CD4-positive, CD25-positive, alpha-beta regulatory T cell (primary cell): ENCODE results near the gene FAM76A. TPM values are rescaled to one million over a fixed set of nuclear protein-coding genes. Genes with fewer than 3 reads are reported as not detected.

Source experiments
- ATAC-seq, 2 donors: fragments of 150-1000 bp; cut with Tn5 transposase; one replicate each; pipeline ENCODE4 v1.10.0; 2021; ENCODE audit warnings: low read depth in 2 of 2, moderate number of reproducible peaks in 2 of 2, moderate library complexity in 1 of 2
- DNase-seq, 3 donors: peaks; one replicate each; pipeline versions ENCODE4 v3.0.0 to v3.0.0-alpha.2; 2012 to 2022; ENCODE audit warnings: mixed read lengths in 1 of 3
- H3K27ac ChIP-seq: one replicate; pipeline ENCODE4 v1.7.0; 2013; ENCODE audit warnings: mild to moderate bottlenecking, low read length; ENCODE audit not compliant: insufficient read depth, poor library complexity, severe bottlenecking
- H3K27me3 ChIP-seq: one replicate; pipeline ENCODE4 v1.7.0; 2013; ENCODE audit warnings: low read length; ENCODE audit not compliant: control insufficient read depth, insufficient read depth
- H3K36me3 ChIP-seq: one replicate; pipeline ENCODE4 v1.7.0; 2013; ENCODE audit warnings: mild to moderate bottlenecking, low read length, moderate library complexity; ENCODE audit not compliant: control insufficient read depth, insufficient read depth
- H3K4me1 ChIP-seq: 2 replicates; pipeline ENCODE4 v1.7.0; 2013; ENCODE audit warnings: mild to moderate bottlenecking, low read length; ENCODE audit not compliant: insufficient read depth, control insufficient read depth, poor library complexity, severe bottlenecking
- H3K4me3 ChIP-seq: one replicate; pipeline ENCODE4 v1.7.0; 2013; ENCODE audit warnings: low read depth, mild to moderate bottlenecking, low read length, moderate library complexity
- H3K9me3 ChIP-seq, 2 experiments: 1 replicate in 1 of 2; 2 replicates in 1 of 2; pipeline ENCODE4 v1.7.0; 2013; ENCODE audit warnings: low read length in 2 of 2, mild to moderate bottlenecking in 1 of 2, moderate library complexity in 1 of 2; ENCODE audit not compliant: control insufficient read depth in 2 of 2
- H3K27ac Mint-ChIP-seq, 3 donors: one replicate each; pipeline ENCODE4 v1.8.0; 2020 to 2022; ENCODE audit warnings: mild to moderate bottlenecking in 3 of 3, mixed read lengths in 3 of 3, moderate library complexity in 2 of 3
- H3K27me3 Mint-ChIP-seq: one replicate; pipeline ENCODE4 v1.8.0; 2022; ENCODE audit warnings: mild to moderate bottlenecking, mixed read lengths
- H3K36me3 Mint-ChIP-seq: one replicate; pipeline ENCODE4 v1.8.0; 2020; ENCODE audit warnings: mixed read lengths
- H3K4me1 Mint-ChIP-seq, 4 donors: one replicate each; pipeline ENCODE4 v1.8.0; 2020 to 2022; ENCODE audit warnings: mixed read lengths in 4 of 4, mild to moderate bottlenecking in 1 of 4
- H3K4me3 Mint-ChIP-seq, 4 donors: one replicate each; pipeline ENCODE4 v1.8.0; 2020 to 2022; ENCODE audit warnings: mild to moderate bottlenecking in 4 of 4, mixed read lengths in 4 of 4, moderate library complexity in 3 of 4
- H3K9me3 Mint-ChIP-seq, 7 donors: one replicate each; pipeline ENCODE4 v1.8.0; 2020 to 2022; ENCODE audit warnings: mixed read lengths in 7 of 7, mild to moderate bottlenecking in 3 of 7, moderate library complexity in 2 of 7
- polyA plus RNA-seq, 4 donors: library from polyadenylated mRNA; unstranded; fragments of 300-500 nt; fragmentation: Illumina TruSeq; gene quantifications; one replicate each; pipeline ENCODE4 v1.2.3, GENCODE V29; 2021
- total RNA-seq: library from RNA; stranded (reverse); gene quantifications from one replicate; pipeline ENCODE4 v1.2.3, GENCODE V29; 2022

Gene FAM76A
- total and polyA plus RNA-seq, 5 donors from 2014 or later: 6.9 to 18.7 (median 10.9) TPM

DNA sequence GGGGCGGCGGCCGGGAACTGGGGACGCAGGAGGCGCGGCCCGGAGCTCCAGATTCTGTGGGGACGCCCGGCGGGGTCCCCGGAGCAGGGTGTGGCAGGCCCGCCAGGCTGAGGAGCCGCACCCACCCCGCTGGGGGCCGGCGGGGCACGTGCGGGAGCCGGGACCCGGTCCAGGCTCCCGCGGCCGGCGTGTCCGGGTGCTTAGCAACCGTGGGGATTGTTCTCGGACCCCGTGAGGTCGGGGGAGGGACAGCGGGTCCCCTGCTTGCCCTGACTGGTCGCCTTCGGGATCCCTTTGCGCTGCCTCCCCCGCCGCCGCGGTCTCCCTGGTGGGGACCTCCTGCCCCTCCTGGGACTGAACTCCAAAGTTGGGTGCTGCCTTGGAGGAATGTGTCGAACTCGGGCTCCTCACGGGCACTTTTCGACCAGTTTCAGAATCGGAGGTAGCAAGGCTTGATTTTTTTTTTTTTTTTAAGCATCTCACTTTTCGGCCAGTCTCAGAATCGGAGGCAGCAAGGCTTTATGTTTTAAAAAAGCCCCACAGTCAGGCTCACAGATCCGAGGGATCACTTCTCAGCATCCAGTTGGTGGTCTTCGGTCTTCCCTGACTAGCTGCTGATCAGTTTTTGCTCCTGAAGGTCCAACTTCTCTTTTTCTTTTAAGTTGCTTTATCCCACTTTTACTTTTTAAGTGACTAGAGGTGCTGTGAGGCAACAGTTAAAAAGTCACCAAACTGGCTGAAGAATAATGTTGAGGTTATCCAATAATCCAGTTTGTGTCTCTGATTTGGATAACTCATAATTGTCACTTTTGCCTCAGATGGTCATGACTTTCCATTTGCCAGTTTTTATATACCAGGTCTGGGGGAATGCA is 648 bp downstream of the FAM76A start:
- Histone ChIP-seq H3K36me3 (peaks cover 8% of the 10 kb centered on the region), H3K4me3 (peak overlapping the region; percentile 83), H3K4me1 (peaks cover 21% of the 10 kb centered on the region), H3K27me3 (no peaks in the 10 kb centered on the region), H3K9me3 (no peaks in the 10 kb centered on the region), H3K27ac (peak overlapping the region; percentile 88)
- Mint-ChIP-seq H3K36me3 (peaks cover 8% of the 10 kb centered on the region), H3K27me3 (peaks cover 5% of the 10 kb centered on the region), H3K4me3 (peak overlapping the region; percentile 84 to 95 (median 90)), H3K4me1 (peaks cover 6 to 29% (median 20%) of the 10 kb centered on the region in 4 donors), H3K9me3 (no peaks in the 10 kb centered on the region), H3K27ac (peak overlapping the region in 2 of 3 donors; percentile 78 to 88)
- DNase-seq (peak in 1 of 3 donors; percentile 47), ATAC-seq (no peak)

DNA sequence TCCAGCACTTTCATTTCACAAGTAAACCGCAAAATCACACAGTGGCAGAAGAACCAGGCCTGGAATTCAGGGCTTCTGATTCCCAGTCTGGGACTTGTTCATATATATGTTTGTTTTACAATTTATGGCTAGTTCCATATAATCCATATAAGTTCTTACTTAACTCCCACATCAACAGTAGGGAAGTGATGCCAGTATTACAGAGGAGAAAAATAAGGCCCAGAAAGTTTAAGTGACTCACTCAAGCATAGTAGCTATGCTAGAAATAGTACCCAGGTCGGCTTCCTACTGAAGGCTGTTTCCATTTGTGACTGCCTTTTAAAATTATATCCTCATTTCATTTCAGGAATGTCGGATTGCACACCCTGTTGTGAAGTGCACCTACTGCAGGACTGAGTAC is 1.4 kb downstream of the FAM76A start:
- Mint-ChIP-seq H3K4me3 (peak overlapping the region; percentile 1 to 92 (median 86)), H3K27ac (peak overlapping the region in 1 of 3 donors; percentile 88), H3K4me1 (peaks cover 6 to 29% (median 20%) of the 10 kb centered on the region in 4 donors), H3K36me3 (peaks cover 8% of the 10 kb centered on the region), H3K9me3 (no peaks in the 10 kb centered on the region), H3K27me3 (peaks cover 5% of the 10 kb centered on the region)
- peak overlapping the region; percentile 88 for H3K27ac ChIP-seq
- peaks cover 8% of the 10 kb centered on the region for H3K36me3 ChIP-seq
- DNase-seq: no peak
- H3K4me3 ChIP-seq: peak overlapping the region; percentile 83
- H3K27me3 ChIP-seq: no peaks in the 10 kb centered on the region
- peaks cover 21% of the 10 kb centered on the region for H3K4me1 ChIP-seq
- H3K9me3 ChIP-seq: no peaks in the 10 kb centered on the region
- ATAC-seq: no peak

DNA sequence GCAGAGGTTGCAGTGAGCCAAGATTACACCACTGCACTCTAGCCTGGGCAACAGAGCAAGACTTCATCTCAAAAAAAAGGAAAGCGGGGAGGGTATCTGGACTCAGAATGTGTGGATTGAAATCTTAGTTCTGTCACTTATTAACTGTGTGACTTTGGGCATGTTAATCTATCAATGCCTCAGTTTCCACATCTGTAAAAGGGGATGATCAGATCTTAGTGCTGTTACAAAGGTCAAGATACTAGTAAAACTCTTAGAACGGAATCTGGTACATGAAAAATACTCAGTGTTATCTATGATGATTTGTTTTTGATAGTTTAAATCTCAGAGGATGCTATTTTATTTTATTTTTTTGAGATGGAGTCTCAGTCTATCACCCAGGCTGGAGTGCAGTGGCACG is 10.5 kb downstream of the FAM76A start:
- H3K4me3 ChIP-seq: no peak overlapping the region
- H3K36me3 Mint-ChIP-seq: peaks cover 28% of the 10 kb centered on the region
- H3K4me1 Mint-ChIP-seq: peaks cover 0 to 4% (median 0%) of the 10 kb centered on the region in 4 donors
- H3K27me3 ChIP-seq: no peaks in the 10 kb centered on the region
- H3K36me3 ChIP-seq: peaks cover 53% of the 10 kb centered on the region
- DNase-seq (no peak), ATAC-seq (no peak)
- H3K9me3 ChIP-seq: no peaks in the 10 kb centered on the region
- no peaks in the 10 kb centered on the region for H3K4me1 ChIP-seq
- H3K27me3 Mint-ChIP-seq: no peaks in the 10 kb centered on the region
- no peak overlapping the region for H3K4me3 Mint-ChIP-seq
- H3K27ac Mint-ChIP-seq: no peak overlapping the region
- no peak overlapping the region for H3K27ac ChIP-seq
- peaks cover 0 to 1% (median 0%) of the 10 kb centered on the region in 7 donors for H3K9me3 Mint-ChIP-seq

DNA sequence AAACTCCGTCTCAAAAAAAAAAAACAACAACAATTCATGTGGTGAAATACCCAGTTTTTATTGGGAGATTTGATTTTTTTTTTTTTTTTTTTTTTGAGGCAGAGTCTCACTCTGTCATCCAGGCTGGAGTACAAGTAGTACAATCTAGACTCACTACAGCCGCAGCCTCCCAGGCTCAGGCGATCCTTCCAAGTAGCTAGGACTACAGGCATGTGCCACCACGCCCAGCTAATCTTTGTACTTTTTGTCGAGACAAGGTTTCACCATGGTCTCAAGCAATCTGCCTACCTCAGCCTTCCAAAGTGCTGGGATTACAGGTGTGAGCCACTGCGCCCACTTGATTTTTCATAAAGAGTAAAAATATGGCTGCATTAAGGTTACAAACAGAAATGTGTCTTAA is 15.4 kb downstream of the FAM76A start:
- no peak overlapping the region for H3K27ac Mint-ChIP-seq
- peaks cover 28% of the 10 kb centered on the region for H3K36me3 Mint-ChIP-seq
- Histone ChIP-seq H3K27me3 (no peaks in the 10 kb centered on the region), H3K9me3 (no peaks in the 10 kb centered on the region), H3K27ac (no peak overlapping the region), H3K4me3 (no peak overlapping the region), H3K36me3 (peaks cover 45% of the 10 kb centered on the region), H3K4me1 (no peaks in the 10 kb centered on the region)
- peaks cover 0 to 1% (median 0%) of the 10 kb centered on the region in 7 donors for H3K9me3 Mint-ChIP-seq
- no peaks in the 10 kb centered on the region for H3K27me3 Mint-ChIP-seq
- no peak for ATAC-seq
- H3K4me1 Mint-ChIP-seq: peaks cover 0 to 4% (median 2%) of the 10 kb centered on the region in 4 donors
- no peak overlapping the region for H3K4me3 Mint-ChIP-seq
- DNase-seq: no peak

DNA sequence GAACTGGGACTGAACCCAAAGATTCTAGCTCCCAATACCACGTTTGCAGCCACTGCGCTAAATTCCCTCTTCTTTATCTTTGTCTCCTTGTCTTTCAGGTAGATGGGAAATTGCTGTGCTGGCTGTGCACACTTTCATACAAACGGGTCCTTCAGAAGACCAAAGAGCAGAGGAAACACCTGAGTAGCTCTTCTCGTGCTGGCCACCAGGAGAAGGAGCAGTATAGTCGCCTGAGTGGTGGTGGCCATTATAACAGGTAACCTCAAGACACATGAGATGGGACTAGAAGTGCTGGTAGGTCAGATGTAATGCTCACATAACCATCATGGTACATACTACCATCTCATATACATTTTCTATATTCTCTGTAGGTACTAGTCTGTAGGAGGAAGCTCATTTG is 18.8 kb downstream of the FAM76A start:
- Mint-ChIP-seq H3K36me3 (peaks cover 30% of the 10 kb centered on the region), H3K4me1 (peaks cover 0 to 4% (median 2%) of the 10 kb centered on the region in 4 donors), H3K4me3 (no peak overlapping the region), H3K27ac (no peak overlapping the region), H3K9me3 (no peaks in the 10 kb centered on the region), H3K27me3 (no peaks in the 10 kb centered on the region)
- Histone ChIP-seq H3K4me1 (no peaks in the 10 kb centered on the region), H3K4me3 (no peak overlapping the region), H3K27me3 (no peaks in the 10 kb centered on the region), H3K27ac (no peak overlapping the region), H3K9me3 (no peaks in the 10 kb centered on the region), H3K36me3 (peaks cover 45% of the 10 kb centered on the region)
- DNase-seq (no peak), ATAC-seq (no peak)

DNA sequence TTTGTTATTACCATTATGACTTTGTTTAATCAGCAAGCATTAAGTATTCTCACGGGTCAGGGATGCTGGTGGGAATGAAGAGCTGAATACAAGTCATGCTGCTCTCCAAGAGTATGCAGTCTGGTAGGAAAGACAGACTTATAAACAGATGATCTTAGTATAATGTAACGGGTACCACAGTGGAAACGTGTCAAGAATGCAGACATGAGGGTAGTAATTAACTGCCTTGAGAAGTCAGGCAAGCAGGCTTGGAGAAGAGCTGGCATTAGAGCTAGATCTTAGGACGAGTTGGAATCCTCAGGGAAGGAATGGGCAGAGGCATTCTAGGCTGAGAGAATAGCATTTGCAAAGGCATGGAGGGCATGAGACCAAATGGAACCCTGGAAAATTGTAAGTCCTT is 19.7 kb downstream of the FAM76A start:
- Histone ChIP-seq H3K27ac (no peak overlapping the region), H3K36me3 (peaks cover 47% of the 10 kb centered on the region), H3K9me3 (no peaks in the 10 kb centered on the region), H3K4me1 (no peaks in the 10 kb centered on the region), H3K4me3 (no peak overlapping the region), H3K27me3 (no peaks in the 10 kb centered on the region)
- Mint-ChIP-seq H3K9me3 (no peaks in the 10 kb centered on the region), H3K27ac (peak overlapping the region in 1 of 3 donors; percentile 34), H3K36me3 (peaks cover 39% of the 10 kb centered on the region), H3K27me3 (no peaks in the 10 kb centered on the region), H3K4me1 (peaks cover 0 to 4% (median 0%) of the 10 kb centered on the region in 4 donors), H3K4me3 (no peak overlapping the region)
- DNase-seq: no peak
- ATAC-seq: no peak

DNA sequence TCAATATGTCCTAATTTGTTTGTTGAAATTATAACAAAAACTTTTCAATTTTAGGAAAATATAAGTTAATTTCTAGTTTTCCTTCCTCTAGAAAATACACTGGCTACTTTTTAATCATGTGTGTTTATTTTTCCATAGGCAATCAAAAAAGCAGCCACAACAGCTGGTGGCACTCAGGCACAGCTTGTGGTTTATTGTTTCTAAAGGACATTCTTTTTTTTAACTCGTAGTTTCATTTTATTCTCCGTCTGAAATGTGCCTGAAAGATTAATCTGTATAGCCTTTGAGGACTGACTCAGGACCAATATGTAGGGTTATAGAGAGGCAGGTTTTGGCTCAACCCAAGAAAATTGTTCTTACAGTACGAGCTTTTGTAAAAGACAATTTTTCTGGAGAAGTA is 26.6 kb downstream of the FAM76A start:
- H3K27me3 Mint-ChIP-seq: no peaks in the 10 kb centered on the region
- H3K36me3 Mint-ChIP-seq: peaks cover 43% of the 10 kb centered on the region
- ATAC-seq (no peak), DNase-seq (no peak)
- peaks cover 69% of the 10 kb centered on the region for H3K36me3 ChIP-seq
- H3K9me3 Mint-ChIP-seq: no peaks in the 10 kb centered on the region
- H3K27ac Mint-ChIP-seq: no peak overlapping the region
- H3K4me1 Mint-ChIP-seq: peaks cover 0 to 2% (median 0%) of the 10 kb centered on the region in 4 donors
- no peaks in the 10 kb centered on the region for H3K4me1 ChIP-seq
- no peak overlapping the region for H3K4me3 ChIP-seq
- no peaks in the 10 kb centered on the region for H3K9me3 ChIP-seq
- no peak overlapping the region for H3K27ac ChIP-seq
- H3K4me3 Mint-ChIP-seq: no peak overlapping the region
- no peaks in the 10 kb centered on the region for H3K27me3 ChIP-seq

DNA sequence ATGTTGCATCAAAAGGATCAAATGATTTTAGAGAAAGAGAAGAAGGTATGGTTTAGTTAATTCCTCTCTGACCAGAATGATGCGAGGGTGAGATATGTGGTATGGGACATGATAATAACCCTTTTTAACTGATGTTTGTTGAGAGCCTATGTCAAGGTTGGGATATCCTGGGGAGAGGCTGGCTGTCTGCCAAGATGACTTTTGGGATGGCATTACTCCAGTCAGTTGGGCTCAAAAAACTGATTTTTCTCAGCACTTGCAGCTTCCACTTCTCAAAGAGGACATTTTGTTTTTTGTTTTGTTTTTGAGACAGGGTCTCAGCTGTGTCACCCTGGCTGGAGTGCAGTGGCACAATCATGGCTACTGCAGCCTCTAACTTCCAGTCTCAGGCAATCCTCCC is 29.5 kb downstream of the FAM76A start:
- Histone ChIP-seq H3K27ac (no peak overlapping the region), H3K4me1 (no peaks in the 10 kb centered on the region), H3K4me3 (no peak overlapping the region), H3K36me3 (peaks cover 71% of the 10 kb centered on the region), H3K9me3 (no peaks in the 10 kb centered on the region), H3K27me3 (no peaks in the 10 kb centered on the region)
- Mint-ChIP-seq H3K27me3 (no peaks in the 10 kb centered on the region), H3K9me3 (no peaks in the 10 kb centered on the region), H3K36me3 (peaks cover 41% of the 10 kb centered on the region), H3K4me1 (peaks cover 0 to 2% (median 0%) of the 10 kb centered on the region in 4 donors), H3K27ac (no peak overlapping the region), H3K4me3 (no peak overlapping the region)
- DNase-seq (no peak), ATAC-seq (no peak)
